Fibroblast of mammary gland (primary cell): ENCODE results near the gene OR51B2.
"Not testable (repeated sequence)": the region's sequence is repeated elsewhere in the genome, so short reads cannot be mapped to it uniquely, and the experiment has no call there.

Source experiments
- DNase-seq: peaks from one replicate; pipeline ENCODE4 v3.0.0-alpha.2; 2010; ENCODE audit warnings: low read depth
- H3K4me3 ChIP-seq: 2 replicates; pipeline ENCODE4 v1.5.1; 2011; ENCODE audit warnings: low read depth, mild to moderate bottlenecking, low read length, moderate library complexity; ENCODE audit not compliant: control insufficient read depth
- TF ChIP-seq, protein P1 (sequence below): conservative IDR thresholded peaks from 2 replicates; pipeline ENCODE4 v1.5.1; 2011; ENCODE audit warnings: low read depth, low read length, inconsistent platforms; ENCODE audit not compliant: control insufficient read depth, insufficient read depth

Gene OR51B2

DNA sequence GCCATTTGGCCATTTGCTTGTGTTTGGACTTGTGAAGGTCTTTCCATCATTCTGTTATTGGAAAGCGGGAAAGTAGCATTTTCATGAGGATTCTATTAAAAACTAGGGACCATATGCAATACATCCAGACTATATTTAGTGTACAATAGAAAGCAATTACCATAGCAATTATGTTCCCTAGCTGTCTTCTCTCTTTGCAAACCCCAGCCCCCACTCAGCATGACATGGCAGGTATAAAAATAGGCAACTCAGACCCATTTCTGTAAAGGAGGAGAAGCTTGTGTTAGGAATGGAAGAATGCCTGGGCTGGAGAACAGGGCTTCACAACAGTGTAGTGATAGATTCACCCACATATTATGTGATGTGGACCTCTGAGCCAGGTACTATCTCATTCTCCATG lies 39.6 kb upstream of the OR51B2 start:
- TF ChIP-seq, protein P1, sequence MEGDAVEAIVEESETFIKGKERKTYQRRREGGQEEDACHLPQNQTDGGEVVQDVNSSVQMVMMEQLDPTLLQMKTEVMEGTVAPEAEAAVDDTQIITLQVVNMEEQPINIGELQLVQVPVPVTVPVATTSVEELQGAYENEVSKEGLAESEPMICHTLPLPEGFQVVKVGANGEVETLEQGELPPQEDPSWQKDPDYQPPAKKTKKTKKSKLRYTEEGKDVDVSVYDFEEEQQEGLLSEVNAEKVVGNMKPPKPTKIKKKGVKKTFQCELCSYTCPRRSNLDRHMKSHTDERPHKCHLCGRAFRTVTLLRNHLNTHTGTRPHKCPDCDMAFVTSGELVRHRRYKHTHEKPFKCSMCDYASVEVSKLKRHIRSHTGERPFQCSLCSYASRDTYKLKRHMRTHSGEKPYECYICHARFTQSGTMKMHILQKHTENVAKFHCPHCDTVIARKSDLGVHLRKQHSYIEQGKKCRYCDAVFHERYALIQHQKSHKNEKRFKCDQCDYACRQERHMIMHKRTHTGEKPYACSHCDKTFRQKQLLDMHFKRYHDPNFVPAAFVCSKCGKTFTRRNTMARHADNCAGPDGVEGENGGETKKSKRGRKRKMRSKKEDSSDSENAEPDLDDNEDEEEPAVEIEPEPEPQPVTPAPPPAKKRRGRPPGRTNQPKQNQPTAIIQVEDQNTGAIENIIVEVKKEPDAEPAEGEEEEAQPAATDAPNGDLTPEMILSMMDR, result no peak
- DNase-seq, result no peak
- H3K4me3 ChIP-seq, result no peak overlapping the region

DNA sequence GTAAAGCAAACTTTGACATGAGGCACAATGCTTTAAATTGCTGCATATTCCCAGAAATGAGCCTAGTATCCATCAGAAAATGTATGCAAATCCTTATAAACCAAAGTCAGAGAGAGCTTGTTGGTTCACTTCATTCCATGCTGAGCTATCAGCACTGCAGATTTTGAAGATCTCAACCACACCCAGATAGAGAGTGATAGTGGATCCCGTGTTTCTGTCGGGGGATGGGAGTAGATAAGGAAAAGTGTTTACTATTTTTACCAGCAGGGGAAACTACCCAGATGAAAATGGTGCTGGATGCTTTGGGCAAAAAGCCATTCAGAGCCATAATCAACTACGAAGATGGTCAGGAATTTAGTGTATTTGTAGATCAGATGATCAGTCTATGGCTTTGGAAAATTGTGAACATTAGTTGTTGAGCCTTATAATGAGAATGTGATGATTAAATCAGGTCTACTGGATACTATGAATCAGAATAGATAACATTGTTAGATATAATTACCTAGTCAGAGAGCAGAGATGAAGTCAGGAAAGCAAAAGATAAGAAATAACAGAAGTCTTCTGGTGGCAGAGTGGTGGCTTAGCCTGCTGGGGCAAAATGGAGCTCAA lies 38.0 kb upstream of the OR51B2 start:
- no peak overlapping the region for H3K4me3 ChIP-seq
- no peak for DNase-seq
- TF ChIP-seq, protein P1, result no peak

- H3K4me3 ChIP-seq, DNase-seq: not testable (repeated sequence)
Observed at GRCh38 chr11:5356031-5356430, 31.9 kb upstream of the OR51B2 start.

GRCh38 chr11:5351208-5351607 lies 27.1 kb upstream of the OR51B2 start, which contains the start of gene OR51B6:
Gene OR51B6 (plus strand): TSS chr11:5351508. CDS start chr11:5351508, 0 bp downstream.
- no peak for DNase-seq
- H3K4me3 ChIP-seq, result no peak within 1 kb of the TSS
- TF ChIP-seq, protein P1, result no peak

- TF ChIP-seq, protein P1, result no peak
- H3K4me3 ChIP-seq, result no peak overlapping the region
- DNase-seq, result no peak
Observed at GRCh38 chr11:5349550-5349949, 25.5 kb upstream of the OR51B2 start.

GRCh38 chr11:5348551-5349194 lies 24.6 kb upstream of the OR51B2 start:
- DNase-seq, result no peak
- H3K4me3 ChIP-seq, result no peak overlapping the region
- TF ChIP-seq, protein P1, result no peak

GRCh38 chr11:5345831-5346230 lies 21.7 kb upstream of the OR51B2 start:
- no peak for DNase-seq
- no peak overlapping the region for H3K4me3 ChIP-seq
- TF ChIP-seq, protein P1, result no peak
